ENCODE results near the gene COA5.
"Not testable (repeated sequence)": the region's sequence is repeated elsewhere in the genome, so short reads cannot be mapped to it uniquely, and the experiment has no call there.

Gene COA5

DNA sequence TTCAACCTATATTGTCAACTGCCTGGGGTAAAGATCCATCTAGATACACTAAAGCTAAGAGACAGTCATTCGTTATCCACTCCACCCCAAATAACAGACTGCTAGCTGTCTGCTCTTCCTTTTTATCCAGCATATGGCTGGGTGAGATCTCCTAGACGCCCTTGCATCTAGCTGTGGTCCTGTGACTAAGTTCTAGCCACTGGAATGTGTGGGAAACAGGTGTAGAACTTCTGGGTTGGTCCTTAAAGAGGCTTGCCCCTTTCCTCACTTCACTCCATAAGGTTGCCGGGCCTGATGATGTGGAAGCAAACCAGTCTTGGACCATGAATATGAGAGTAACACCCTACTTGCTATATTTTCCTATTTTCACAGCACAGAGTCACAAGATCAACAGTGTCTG is 3.2 kb downstream of the COA5 start:
- DNase-seq, result no peak

DNA sequence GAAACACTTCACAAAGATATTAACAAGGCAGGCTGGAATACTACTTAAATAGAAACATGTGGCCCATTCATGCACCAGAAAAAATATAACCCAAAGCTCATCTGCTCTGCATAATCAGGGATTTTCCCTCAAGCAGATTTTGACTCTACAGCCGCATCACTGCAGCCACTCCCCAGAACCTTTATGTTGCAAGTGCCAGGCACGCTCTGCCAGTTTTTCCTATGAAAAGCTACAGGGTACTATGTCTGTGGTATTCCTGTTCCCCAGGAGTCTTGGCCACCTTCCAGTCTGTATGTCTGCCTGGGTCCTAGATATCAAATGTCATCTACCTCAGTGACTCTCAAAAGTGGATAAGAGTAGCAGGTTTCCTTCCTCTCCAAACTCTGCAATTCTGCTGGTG is 3.8 kb downstream of the COA5 start:
- DNase-seq, result no peak

GRCh38 chr2:98601532-98602132 is 6.7 kb downstream of the COA5 start:
- DNase-seq, result peak; percentile 18

DNA sequence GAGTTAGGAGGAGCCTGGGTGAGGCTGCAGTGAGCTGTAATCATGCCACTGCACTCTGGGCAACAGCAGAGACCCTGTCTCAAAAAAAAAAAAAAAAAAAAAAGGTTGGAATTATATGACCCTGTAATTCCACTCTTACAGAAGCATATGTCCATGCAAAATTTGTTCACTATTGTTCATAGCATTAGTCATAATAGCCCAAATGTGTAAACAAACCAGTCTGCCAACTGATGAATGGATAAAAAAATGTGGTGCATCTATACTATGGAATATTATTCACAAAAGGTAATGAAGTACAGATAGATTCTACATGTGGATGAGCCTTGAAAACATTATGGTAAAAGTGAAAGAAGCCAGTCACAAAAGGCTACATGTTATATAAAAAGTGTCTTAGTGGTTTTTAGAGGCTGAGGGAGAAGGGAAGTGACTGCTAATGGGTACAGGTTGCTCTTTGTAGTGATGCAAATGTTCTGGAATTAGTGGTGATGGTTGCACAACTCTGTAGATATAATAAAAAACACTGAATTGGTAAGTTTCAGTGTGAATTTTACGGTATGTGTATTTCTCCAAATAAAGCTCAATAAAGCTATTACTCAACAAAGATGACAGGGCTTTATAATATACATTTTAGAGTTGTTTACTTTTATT is 9.4 kb downstream of the COA5 start:
- DNase-seq, result peak; percentile 21

GRCh38 chr2:98594665-98595064 is 13.6 kb downstream of the COA5 start:
- DNase-seq, result not testable (repeated sequence)

DNA sequence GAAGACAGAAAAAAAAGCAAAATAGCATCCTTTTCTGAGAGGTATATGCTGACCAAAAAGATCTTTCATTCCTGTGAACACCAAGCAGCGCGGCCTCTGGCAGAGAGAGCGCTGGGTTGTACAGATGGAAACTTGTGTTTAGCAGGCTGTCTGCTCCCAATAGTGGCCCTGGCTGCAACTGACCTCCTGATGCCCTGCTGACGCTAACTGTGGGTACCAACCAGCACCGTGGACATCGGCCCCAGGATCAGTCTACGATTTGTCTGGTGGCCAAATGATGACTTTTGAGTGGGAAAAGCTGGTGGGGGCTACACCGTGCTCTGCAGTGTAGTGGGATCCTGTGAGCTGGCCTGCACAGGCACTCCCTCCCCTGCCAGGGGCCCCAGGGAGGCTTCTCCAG is 15.7 kb downstream of the COA5 start:
- DNase-seq, result no peak

GRCh38 chr2:98589489-98589888 is 18.8 kb downstream of the COA5 start:
- DNase-seq, result no peak

- DNase-seq, result no peak
Measured at GRCh38 chr2:98588880-98589431, 19.4 kb downstream of the COA5 start.

- DNase-seq, result no peak
Measured at GRCh38 chr2:98586551-98587140, 21.7 kb downstream of the COA5 start.

DNA sequence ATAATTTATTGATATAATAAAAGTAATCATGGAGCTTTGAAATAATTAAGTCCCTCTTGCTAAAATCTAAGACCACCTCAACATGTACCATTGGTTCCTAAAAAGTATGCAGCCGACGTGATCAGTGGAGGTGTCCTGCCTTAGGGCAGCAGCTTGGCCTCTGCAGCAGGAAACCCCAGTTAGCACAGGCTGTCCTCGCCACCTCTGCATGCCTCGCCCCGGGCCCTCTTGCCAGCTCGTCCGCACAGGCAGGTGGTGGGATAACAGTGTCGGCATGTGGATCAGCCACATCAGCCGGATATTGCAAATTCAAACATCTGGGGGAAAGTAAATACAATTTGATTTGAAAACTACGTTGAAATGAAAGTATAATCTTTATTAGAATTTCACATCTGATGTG is 22.9 kb downstream of the COA5 start:
- DNase-seq, result no peak

DNA sequence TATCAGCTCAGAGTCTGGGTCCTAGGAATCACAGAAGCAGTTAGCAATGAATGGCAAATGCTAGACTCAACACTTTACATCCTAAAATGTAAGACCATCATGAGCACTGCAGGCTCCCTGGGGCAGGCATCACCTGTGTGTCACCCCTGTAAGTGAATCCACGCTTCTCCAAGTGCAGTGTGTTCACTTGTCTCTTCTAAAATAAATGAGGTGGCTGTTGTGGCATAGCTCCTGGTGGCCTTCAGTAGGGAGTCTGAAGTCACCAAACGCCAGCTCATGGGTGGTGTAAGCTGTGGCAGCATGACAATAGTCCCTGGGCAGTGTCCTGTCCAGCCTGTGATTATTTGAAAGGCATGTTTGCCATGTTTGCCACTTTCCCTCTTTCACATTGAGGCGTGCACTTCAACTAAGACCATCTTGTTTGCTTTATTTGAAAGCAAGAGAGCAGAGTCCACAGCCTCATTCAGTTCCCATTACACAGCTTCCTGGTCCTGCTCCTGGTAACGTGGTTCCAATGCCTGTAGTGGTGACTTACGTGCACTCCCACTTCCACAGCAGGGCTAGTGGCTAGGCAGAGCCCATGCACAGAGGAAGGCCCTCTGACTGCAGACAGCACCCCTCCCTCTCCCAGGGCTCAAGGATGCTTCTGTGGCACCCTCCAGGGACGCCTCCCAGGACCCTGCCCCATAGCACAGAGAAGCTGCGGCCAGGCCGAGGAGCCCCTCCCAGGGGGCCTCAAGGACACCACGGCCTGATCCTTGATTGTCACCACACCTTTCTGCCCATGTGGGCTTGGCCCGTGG is 24.3 kb downstream of the COA5 start:
- DNase-seq, result no peak

DNA sequence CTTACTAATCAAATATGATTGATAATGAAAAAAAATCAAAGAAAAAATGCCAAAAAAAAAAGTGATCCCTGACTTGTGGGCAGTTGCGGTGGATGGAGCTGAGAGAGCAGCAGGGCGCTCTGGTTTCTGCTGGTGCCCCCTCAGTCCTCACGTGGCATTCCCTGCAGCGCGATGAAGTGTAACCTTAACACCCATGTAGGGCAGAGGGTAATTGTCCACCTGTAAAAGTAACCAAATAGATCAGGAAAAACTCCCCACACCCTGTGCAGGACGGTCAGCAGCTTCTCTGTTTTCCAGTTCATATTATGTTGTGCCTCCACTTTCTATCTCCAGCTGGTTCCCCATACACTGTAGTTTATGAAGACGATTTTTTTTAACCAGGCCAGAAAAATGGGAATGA is 25.0 kb downstream of the COA5 start:
- DNase-seq, result no peak

- no peak for DNase-seq
Measured at GRCh38 chr2:98582523-98582922, 25.8 kb downstream of the COA5 start.

DNA sequence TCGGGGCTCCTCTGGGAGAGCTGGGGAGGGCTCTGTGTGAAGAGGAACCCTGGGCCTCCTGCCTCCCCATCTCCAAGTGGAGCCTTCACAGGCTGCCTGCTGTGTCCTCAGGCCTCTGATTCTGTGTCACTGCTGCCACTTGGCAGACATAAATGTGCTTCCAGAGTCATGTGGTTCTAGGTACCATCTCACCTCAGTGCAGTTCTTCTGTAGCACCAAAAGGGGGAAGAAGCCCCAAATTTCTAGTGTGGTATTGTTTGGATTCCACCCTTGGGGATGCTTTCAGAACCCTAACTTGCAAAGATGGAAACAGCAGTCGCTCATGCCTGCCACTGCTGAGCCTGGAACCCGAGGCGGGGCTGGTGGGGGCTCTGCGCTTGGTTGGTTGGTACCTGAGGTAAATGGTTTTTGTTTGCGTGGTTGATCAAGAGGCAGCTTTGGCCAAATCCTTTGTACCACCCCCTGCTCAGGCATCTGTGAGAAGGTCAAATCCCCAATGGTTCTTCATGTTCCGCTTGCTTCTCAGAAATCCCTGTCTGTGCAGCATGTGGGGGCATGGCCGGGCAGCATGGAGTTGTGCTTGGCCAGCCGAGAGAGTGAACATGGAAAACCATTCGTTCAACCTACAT is 27.5 kb downstream of the COA5 start:
- DNase-seq, result no peak

GRCh38 chr2:98579926-98580325 is 28.4 kb downstream of the COA5 start:
- DNase-seq, result no peak

DNA sequence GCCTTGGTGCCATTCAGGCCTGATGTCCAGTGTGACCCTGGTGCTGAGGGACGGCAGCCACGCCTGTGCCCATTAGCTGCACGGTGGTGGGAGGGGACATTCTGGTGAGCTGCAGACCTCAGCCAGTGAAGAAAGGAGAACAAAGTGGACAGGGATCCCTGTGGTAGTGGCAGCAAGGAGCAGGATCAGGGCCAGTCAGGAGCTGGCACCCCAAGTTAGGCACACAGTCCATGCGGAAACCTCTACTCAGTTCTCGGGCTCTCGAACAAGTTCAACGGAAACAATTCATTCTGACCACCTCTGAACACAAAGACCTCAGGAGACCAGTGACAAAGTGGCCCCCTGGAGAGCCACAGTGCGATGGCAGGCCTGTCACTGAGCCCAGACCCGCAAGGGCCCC is 30.1 kb downstream of the COA5 start:
- no peak for DNase-seq

GRCh38 chr2:98577313-98577712 is 31.0 kb downstream of the COA5 start:
- no peak for DNase-seq

GRCh38 chr2:98576666-98577312 is 31.5 kb downstream of the COA5 start:
- no peak for DNase-seq

DNA sequence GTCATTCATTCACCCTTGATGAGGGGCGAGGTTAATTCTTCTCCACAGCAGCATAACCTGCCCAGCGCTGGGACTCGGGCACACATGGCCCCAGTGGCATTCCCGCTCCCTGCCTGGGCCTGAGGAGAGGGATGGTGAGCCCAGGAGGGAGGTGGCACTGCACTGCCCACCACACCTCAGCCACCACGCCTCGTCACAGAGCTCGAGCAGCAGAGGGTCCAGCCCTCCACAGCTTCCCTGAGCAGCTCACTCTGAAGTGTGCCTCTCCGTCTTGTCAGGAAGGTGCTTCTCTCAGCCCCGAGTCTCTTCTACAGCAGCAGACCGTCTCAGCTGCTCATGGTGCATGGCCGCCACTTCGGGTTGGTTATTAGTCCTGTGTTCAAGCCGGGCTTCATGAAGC is 34.9 kb downstream of the COA5 start:
- no peak for DNase-seq

GRCh38 chr2:98572676-98573075 is 35.6 kb downstream of the COA5 start:
- no peak for DNase-seq

GRCh38 chr2:98572211-98572610 is 36.1 kb downstream of the COA5 start:
- DNase-seq, result no peak

GRCh38 chr2:98571796-98572195 is 36.5 kb downstream of the COA5 start:
- DNase-seq, result no peak
